Vagina (tissue), 2 donors: ENCODE measurements around the gene MS4A13.
"Not testable (repeated sequence)": the region's sequence is repeated elsewhere in the genome, so short reads cannot be mapped to it uniquely, and the experiment has no call there.

Experiments used
- POLR2A ChIP-seq, 2 donors: fragments of 450-650 bp; IDR thresholded peaks; one replicate each; pipeline ENCODE4 v1.6.1; 2017; ENCODE audit warnings: antibody characterized with exemption in 2 of 2, mild to moderate bottlenecking in 2 of 2, moderate library complexity in 2 of 2
- TF ChIP-seq, protein P1 (sequence below), 3 experiments: fragments of 450-650 bp in 2 of 3; fragments of 200-600 bp in 1 of 3; sonication (generic) in 1 of 3; IDR thresholded peaks; one replicate each; pipeline ENCODE4 v1.5.1; 2017 to 2019; ENCODE audit warnings: antibody characterized with exemption in 3 of 3, mild to moderate bottlenecking in 2 of 3, moderate library complexity in 2 of 3

DNA sequence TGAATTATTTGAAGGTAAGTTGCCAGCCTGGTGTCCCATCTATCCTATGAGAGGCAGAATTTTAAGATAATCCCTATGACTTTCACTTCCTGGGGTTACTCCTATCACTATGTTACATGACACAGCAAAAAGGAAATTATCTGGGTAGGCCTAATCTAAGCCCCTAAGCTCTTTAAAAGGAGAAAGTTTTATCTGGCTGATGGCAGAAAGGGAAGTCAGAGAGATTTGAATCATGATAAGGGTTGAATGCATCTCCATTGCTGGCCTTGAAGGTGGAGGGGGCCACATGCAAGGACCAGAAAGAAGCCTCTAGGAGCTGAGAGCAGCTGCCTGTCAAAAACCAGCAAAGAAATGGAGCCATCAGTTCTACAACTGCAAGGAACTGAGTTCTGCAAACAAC lies 23.4 kb downstream of the MS4A13 start:
- TF ChIP-seq, protein P1, sequence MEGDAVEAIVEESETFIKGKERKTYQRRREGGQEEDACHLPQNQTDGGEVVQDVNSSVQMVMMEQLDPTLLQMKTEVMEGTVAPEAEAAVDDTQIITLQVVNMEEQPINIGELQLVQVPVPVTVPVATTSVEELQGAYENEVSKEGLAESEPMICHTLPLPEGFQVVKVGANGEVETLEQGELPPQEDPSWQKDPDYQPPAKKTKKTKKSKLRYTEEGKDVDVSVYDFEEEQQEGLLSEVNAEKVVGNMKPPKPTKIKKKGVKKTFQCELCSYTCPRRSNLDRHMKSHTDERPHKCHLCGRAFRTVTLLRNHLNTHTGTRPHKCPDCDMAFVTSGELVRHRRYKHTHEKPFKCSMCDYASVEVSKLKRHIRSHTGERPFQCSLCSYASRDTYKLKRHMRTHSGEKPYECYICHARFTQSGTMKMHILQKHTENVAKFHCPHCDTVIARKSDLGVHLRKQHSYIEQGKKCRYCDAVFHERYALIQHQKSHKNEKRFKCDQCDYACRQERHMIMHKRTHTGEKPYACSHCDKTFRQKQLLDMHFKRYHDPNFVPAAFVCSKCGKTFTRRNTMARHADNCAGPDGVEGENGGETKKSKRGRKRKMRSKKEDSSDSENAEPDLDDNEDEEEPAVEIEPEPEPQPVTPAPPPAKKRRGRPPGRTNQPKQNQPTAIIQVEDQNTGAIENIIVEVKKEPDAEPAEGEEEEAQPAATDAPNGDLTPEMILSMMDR (IDR thresholded peaks at IDR 0.05): not testable (repeated sequence)
- not testable (repeated sequence) for TF ChIP-seq POLR2A (IDR thresholded peaks at IDR 0.05)
